HepG2 (cell line): ENCODE results near the gene ZKSCAN2. TPM values are rescaled to one million over a fixed set of nuclear protein-coding genes. Genes with fewer than 3 reads are reported as not detected.
A peak's percentile ranks its signal among the peaks of the same experiment; 100 is the strongest.

Experiments used
- AHR ChIP-seq: IDR thresholded peaks from 2 replicates; pipeline ENCODE4 v1.6.1; 2018; ENCODE audit warnings: missing genetic modification reagents, missing compliant biosample characterization
- EHMT2 ChIP-seq: fragments of 200-600 bp; sonication (generic); IDR thresholded peaks from 2 replicates; pipeline ENCODE4 v1.7.0; 2017; ENCODE audit warnings: antibody characterized with exemption, low read depth, low read length, borderline replicate concordance
- FOSL1 ChIP-seq: sonication (generic); formaldehyde crosslinking; IDR thresholded peaks from 2 replicates; pipeline ENCODE4 v1.9.0; 2021; ENCODE audit warnings: missing genetic modification reagents, borderline replicate concordance
- GLI4 ChIP-seq: sonication (generic); formaldehyde crosslinking; IDR thresholded peaks from 2 replicates; pipeline ENCODE4 v1.5.1; 2020; ENCODE audit warnings: missing genetic modification reagents, mild to moderate bottlenecking, moderate library complexity, borderline replicate concordance
- MIXL1 ChIP-seq: IDR thresholded peaks from 2 replicates; pipeline ENCODE4 v1.6.1; 2016
- PHF20 ChIP-seq: sonication (generic); formaldehyde crosslinking; IDR thresholded peaks from 2 replicates; pipeline ENCODE4 v1.5.0; 2020; ENCODE audit warnings: mild to moderate bottlenecking, missing genetic modification reagents
- SAP130 ChIP-seq: IDR thresholded peaks from 2 replicates; pipeline ENCODE4 v1.6.1; 2016; ENCODE audit warnings: low read depth
- SNAI1 ChIP-seq: sonication (generic); formaldehyde crosslinking; IDR thresholded peaks from 2 replicates; pipeline ENCODE4 v1.5.0; 2020; ENCODE audit warnings: mild to moderate bottlenecking, missing genetic modification reagents, borderline replicate concordance
- ZNF160 ChIP-seq: sonication (generic); formaldehyde crosslinking; IDR thresholded peaks from 2 replicates; pipeline ENCODE4 v1.8.0; 2022; ENCODE audit warnings: mild to moderate bottlenecking, inconsistent platforms, missing genetic modification reagents
- ZNF232 ChIP-seq: sonication (generic); formaldehyde crosslinking; IDR thresholded peaks from 2 replicates; pipeline ENCODE4 v1.4.0; 2020; ENCODE audit warnings: missing genetic modification reagents, borderline replicate concordance
- ZSCAN29 ChIP-seq: sonication (generic); formaldehyde crosslinking; conservative IDR thresholded peaks from 2 replicates; pipeline ENCODE4 v1.4.0; 2020; ENCODE audit warnings: mild to moderate bottlenecking, missing genetic modification reagents
- ZSCAN9 ChIP-seq: IDR thresholded peaks from 2 replicates; pipeline ENCODE4 v1.6.1; 2016; ENCODE audit warnings: borderline replicate concordance
- polyA plus RNA-seq, 8 experiments: library from polyadenylated mRNA; depleted of rRNA in 3 of 8; stranded (reverse) in 7 of 8; unstranded in 1 of 8; fragments of >200 nt; fragmentation: Illumina TruSeq in 4 of 8; extraction: Trizol in 4 of 8; gene quantifications; 2 replicates each; pipeline versions ENCODE4 v1.2.1 to v1.2.3, GENCODE V29; 2011 to 2016; ENCODE audit warnings: low read depth in 4 of 8, missing spikeins in 1 of 8, mixed read lengths in 1 of 8; ENCODE audit not compliant: insufficient read depth in 1 of 8
- total RNA-seq, 5 experiments: library from RNA; depleted of rRNA; stranded (reverse); fragments of >200 nt; fragmentation: Illumina TruSeq; extraction: Trizol; gene quantifications; 2 replicates each; pipeline ENCODE4 v1.2.3, GENCODE V29; 2016; ENCODE audit warnings: low read depth in 1 of 5
- TF ChIP-seq, protein P1 (sequence below): sonication (generic); formaldehyde crosslinking; IDR thresholded peaks from 2 replicates; pipeline ENCODE4 v1.4.0; 2020; ENCODE audit warnings: mild to moderate bottlenecking, low read depth, missing genetic modification reagents
- TF ChIP-seq, protein P2 (sequence below): sonication (generic); formaldehyde crosslinking; IDR thresholded peaks from 2 replicates; pipeline ENCODE4 v1.8.1; 2022; ENCODE audit warnings: mild to moderate bottlenecking, missing genetic modification reagents
- TF ChIP-seq, protein P3 (sequence below): IDR thresholded peaks from 2 replicates; pipeline ENCODE4 v1.6.1; 2012; ENCODE audit warnings: inconsistent platforms
- TF ChIP-seq, protein P4 (sequence below): sonication (generic); formaldehyde crosslinking; IDR thresholded peaks from 2 replicates; pipeline ENCODE4 v1.4.0; 2020; ENCODE audit warnings: missing genetic modification reagents, borderline replicate concordance
- TF ChIP-seq, protein P5 (sequence below): sonication (generic); formaldehyde crosslinking; IDR thresholded peaks from 2 replicates; pipeline ENCODE4 v1.5.0; 2020; ENCODE audit warnings: mild to moderate bottlenecking, missing genetic modification reagents, borderline replicate concordance

Gene ZKSCAN2
- total and polyA plus RNA-seq, 2 of the 13 experiments (the other 11 are each of a cell fraction or from before 2014, with no cell fraction given): 4.2 to 11.1 TPM

DNA sequence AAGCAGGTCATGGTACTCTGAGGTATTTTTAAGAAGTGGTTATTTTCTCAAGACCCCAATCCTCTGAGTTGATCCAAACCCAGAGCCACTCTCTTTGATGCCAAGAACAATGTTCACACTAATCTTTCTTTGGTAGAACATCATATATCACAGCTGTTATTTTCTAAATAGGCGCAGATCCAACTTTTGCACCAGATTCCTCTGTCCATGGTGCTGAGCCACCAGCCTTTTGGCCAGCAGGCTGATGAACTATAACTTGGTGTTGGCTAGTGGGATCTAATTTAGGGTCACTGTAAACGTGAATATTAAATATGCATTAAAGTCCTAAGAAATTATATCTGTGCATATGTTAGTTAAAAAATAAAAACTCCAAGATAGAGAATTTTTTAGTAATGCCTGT, 7.0 kb upstream of the ZKSCAN2 start (continued):
- TF ChIP-seq, protein P1, sequence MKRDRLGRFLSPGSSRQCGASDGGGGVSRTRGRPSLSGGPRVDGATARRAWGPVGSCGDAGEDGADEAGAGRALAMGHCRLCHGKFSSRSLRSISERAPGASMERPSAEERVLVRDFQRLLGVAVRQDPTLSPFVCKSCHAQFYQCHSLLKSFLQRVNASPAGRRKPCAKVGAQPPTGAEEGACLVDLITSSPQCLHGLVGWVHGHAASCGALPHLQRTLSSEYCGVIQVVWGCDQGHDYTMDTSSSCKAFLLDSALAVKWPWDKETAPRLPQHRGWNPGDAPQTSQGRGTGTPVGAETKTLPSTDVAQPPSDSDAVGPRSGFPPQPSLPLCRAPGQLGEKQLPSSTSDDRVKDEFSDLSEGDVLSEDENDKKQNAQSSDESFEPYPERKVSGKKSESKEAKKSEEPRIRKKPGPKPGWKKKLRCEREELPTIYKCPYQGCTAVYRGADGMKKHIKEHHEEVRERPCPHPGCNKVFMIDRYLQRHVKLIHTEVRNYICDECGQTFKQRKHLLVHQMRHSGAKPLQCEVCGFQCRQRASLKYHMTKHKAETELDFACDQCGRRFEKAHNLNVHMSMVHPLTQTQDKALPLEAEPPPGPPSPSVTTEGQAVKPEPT (CRISPR knock-in tag): no peak
- TF ChIP-seq GLI4: no peak
- TF ChIP-seq, protein P2, sequence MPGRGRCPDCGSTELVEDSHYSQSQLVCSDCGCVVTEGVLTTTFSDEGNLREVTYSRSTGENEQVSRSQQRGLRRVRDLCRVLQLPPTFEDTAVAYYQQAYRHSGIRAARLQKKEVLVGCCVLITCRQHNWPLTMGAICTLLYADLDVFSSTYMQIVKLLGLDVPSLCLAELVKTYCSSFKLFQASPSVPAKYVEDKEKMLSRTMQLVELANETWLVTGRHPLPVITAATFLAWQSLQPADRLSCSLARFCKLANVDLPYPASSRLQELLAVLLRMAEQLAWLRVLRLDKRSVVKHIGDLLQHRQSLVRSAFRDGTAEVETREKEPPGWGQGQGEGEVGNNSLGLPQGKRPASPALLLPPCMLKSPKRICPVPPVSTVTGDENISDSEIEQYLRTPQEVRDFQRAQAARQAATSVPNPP (CRISPR knock-in tag): no peak
- TF ChIP-seq EHMT2: peak; percentile 85; the same call in 1 of the 2 replicates
- peak; percentile 59; the same call in 1 of the 2 replicates for TF ChIP-seq ZSCAN9 (CRISPR knock-in tag)
- 0 out of 2 replicates have a peak, but pooled peaks have one; percentile 36 for TF ChIP-seq ZNF232 (CRISPR knock-in tag)
- TF ChIP-seq, protein P3, sequence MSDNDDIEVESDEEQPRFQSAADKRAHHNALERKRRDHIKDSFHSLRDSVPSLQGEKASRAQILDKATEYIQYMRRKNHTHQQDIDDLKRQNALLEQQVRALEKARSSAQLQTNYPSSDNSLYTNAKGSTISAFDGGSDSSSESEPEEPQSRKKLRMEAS: no peak
- no peak for TF ChIP-seq MIXL1 (CRISPR knock-in tag)
- TF ChIP-seq ZSCAN29 (CRISPR knock-in tag): no peak
- no peak for TF ChIP-seq AHR (CRISPR knock-in tag)
- TF ChIP-seq, protein P4, sequence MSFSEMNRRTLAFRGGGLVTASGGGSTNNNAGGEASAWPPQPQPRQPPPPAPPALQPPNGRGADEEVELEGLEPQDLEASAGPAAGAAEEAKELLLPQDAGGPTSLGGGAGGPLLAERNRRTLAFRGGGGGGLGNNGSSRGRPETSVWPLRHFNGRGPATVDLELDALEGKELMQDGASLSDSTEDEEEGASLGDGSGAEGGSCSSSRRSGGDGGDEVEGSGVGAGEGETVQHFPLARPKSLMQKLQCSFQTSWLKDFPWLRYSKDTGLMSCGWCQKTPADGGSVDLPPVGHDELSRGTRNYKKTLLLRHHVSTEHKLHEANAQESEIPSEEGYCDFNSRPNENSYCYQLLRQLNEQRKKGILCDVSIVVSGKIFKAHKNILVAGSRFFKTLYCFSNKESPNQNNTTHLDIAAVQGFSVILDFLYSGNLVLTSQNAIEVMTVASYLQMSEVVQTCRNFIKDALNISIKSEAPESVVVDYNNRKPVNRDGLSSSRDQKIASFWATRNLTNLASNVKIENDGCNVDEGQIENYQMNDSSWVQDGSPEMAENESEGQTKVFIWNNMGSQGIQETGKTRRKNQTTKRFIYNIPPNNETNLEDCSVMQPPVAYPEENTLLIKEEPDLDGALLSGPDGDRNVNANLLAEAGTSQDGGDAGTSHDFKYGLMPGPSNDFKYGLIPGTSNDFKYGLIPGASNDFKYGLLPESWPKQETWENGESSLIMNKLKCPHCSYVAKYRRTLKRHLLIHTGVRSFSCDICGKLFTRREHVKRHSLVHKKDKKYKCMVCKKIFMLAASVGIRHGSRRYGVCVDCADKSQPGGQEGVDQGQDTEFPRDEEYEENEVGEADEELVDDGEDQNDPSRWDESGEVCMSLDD (CRISPR knock-in tag): no peak
- no peak for TF ChIP-seq FOSL1 (CRISPR knock-in tag)
- TF ChIP-seq SNAI1 (CRISPR knock-in tag): no peak
- TF ChIP-seq ZNF160: no peak
- TF ChIP-seq, protein P5, sequence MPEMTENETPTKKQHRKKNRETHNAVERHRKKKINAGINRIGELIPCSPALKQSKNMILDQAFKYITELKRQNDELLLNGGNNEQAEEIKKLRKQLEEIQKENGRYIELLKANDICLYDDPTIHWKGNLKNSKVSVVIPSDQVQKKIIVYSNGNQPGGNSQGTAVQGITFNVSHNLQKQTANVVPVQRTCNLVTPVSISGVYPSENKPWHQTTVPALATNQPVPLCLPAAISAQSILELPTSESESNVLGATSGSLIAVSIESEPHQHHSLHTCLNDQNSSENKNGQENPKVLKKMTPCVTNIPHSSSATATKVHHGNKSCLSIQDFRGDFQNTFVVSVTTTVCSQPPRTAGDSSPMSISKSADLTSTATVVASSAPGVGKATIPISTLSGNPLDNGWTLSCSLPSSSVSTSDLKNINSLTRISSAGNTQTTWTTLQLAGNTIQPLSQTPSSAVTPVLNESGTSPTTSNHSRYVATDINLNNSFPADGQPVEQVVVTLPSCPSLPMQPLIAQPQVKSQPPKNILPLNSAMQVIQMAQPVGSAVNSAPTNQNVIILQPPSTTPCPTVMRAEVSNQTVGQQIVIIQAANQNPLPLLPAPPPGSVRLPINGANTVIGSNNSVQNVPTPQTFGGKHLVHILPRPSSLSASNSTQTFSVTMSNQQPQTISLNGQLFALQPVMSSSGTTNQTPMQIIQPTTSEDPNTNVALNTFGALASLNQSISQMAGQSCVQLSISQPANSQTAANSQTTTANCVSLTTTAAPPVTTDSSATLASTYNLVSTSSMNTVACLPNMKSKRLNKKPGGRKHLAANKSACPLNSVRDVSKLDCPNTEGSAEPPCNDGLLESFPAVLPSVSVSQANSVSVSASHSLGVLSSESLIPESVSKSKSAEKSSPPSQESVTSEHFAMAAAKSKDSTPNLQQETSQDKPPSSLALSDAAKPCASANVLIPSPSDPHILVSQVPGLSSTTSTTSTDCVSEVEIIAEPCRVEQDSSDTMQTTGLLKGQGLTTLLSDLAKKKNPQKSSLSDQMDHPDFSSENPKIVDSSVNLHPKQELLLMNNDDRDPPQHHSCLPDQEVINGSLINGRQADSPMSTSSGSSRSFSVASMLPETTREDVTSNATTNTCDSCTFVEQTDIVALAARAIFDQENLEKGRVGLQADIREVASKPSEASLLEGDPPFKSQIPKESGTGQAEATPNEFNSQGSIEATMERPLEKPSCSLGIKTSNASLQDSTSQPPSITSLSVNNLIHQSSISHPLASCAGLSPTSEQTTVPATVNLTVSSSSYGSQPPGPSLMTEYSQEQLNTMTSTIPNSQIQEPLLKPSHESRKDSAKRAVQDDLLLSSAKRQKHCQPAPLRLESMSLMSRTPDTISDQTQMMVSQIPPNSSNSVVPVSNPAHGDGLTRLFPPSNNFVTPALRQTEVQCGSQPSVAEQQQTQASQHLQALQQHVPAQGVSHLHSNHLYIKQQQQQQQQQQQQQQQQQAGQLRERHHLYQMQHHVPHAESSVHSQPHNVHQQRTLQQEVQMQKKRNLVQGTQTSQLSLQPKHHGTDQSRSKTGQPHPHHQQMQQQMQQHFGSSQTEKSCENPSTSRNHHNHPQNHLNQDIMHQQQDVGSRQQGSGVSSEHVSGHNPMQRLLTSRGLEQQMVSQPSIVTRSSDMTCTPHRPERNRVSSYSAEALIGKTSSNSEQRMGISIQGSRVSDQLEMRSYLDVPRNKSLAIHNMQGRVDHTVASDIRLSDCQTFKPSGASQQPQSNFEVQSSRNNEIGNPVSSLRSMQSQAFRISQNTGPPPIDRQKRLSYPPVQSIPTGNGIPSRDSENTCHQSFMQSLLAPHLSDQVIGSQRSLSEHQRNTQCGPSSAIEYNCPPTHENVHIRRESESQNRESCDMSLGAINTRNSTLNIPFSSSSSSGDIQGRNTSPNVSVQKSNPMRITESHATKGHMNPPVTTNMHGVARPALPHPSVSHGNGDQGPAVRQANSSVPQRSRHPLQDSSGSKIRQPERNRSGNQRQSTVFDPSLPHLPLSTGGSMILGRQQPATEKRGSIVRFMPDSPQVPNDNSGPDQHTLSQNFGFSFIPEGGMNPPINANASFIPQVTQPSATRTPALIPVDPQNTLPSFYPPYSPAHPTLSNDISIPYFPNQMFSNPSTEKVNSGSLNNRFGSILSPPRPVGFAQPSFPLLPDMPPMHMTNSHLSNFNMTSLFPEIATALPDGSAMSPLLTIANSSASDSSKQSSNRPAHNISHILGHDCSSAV: no peak
- TF ChIP-seq SAP130: 0 out of 2 replicates have a peak, but pooled peaks have one; percentile 26
- no peak for TF ChIP-seq PHF20 (CRISPR knock-in tag)
